K562 (cell line): ENCODE data around the gene IL12RB2. TPM values are rescaled to one million over a fixed set of nuclear protein-coding genes. Genes with fewer than 3 reads are reported as not detected.

Source experiments
- ATAC-seq: fragments of 200-7000 bp; cut with Tn5 transposase; 3 replicates; pipeline ENCODE4 v1.9.1; 2020; ENCODE audit warnings: moderate library complexity
- BruUV-seq: library from RNA; stranded (reverse); fragments of 400-500 nt; replicated peaks from 2 replicates; lab custom pipeline; 2021; lab: Mats Ljungman, UMichigan
- CTCF ChIA-PET: fragments of 300-600 bp; formaldehyde crosslinking; extraction: SDS; loops from one replicate; lab custom pipeline; 2021; ENCODE audit warnings: low intra/inter-chr PET ratio; lab: Yijun Ruan, JAX
- POLR2A ChIA-PET: fragments of 300-600, 350-650 bp; sonication (Branson Sonifier 250); formaldehyde crosslinking; extraction: SDS; loops from one replicate; lab custom pipeline; 2021; ENCODE audit warnings: antibody characterized with exemption, inconsistent platforms; lab: Yijun Ruan, JAX
- DNase-seq, 4 experiments: peaks; one replicate each; pipeline versions ENCODE4 v3.0.0 to v3.0.0-alpha.2; 2011 to 2018; ENCODE audit warnings: low spot score in 3 of 4, mixed read lengths in 3 of 4; ENCODE audit errors: extremely low read depth in 1 of 4
- FAIRE-seq: peaks from 2 replicates; lab custom pipeline; 2011; peaks lifted over from hg19 to GRCh38; lab: Jason Lieb, UNC
- H2AFZ ChIP-seq: 2 replicates; pipeline ENCODE4 v1.6.0; 2011; ENCODE audit warnings: low read depth, low read length, control low read depth, inconsistent platforms
- H3K27ac ChIP-seq: fragments of 200-600 bp; 3 replicates; pipeline ENCODE4 v1.8.0; 2011; ENCODE audit warnings: low read depth, mild to moderate bottlenecking, control low read depth, inconsistent platforms, low read length, moderate library complexity, mixed read lengths; ENCODE audit errors: extremely low read depth
- H3K27me3 ChIP-seq, 2 experiments: fragments of 300-600 bp in 1 of 2; 2 replicates in 1 of 2; 3 replicates in 1 of 2; pipeline versions ENCODE4 v1.6.0 to v1.8.0; 2011; ENCODE audit warnings: inconsistent platforms in 2 of 2, low read length in 2 of 2, mild to moderate bottlenecking in 1 of 2, mixed read lengths in 1 of 2, moderate library complexity in 1 of 2; ENCODE audit not compliant: control insufficient read depth in 2 of 2, insufficient read depth in 2 of 2
- H3K36me3 ChIP-seq: fragments of 300-600 bp; 3 replicates; pipeline ENCODE4 v1.8.0; 2011; ENCODE audit warnings: mild to moderate bottlenecking, low read length, inconsistent platforms; ENCODE audit not compliant: control insufficient read depth, insufficient read depth
- H3K4me1 ChIP-seq, 2 experiments: fragments of 200-600 bp in 1 of 2; replicated peaks in 1 of 2; 2 replicates in 1 of 2; 3 replicates in 1 of 2; pipeline versions ENCODE4 v1.5.1 to v1.8.0; 2011; ENCODE audit warnings: inconsistent platforms in 2 of 2, low read length in 2 of 2, mild to moderate bottlenecking in 1 of 2, mixed read lengths in 1 of 2, moderate library complexity in 1 of 2; ENCODE audit not compliant: control insufficient read depth in 2 of 2, insufficient read depth in 2 of 2
- H3K4me2 ChIP-seq: 2 replicates; pipeline ENCODE4 v1.6.1; 2011; ENCODE audit warnings: low read length, control low read depth, inconsistent platforms, mixed read lengths; ENCODE audit not compliant: insufficient read depth
- H3K4me3 ChIP-seq: fragments of 200-600 bp; sonication (generic), shearing (Covaris generic); 2 replicates; pipeline ENCODE4 v1.5.1; 2016; ENCODE audit warnings: control low read depth, inconsistent platforms
- H3K79me2 ChIP-seq: fragments of 200-600 bp; 3 replicates; pipeline ENCODE4 v1.8.0; 2011; ENCODE audit warnings: low read length, inconsistent platforms; ENCODE audit not compliant: control insufficient read depth, insufficient read depth
- H3K9ac ChIP-seq, 2 experiments: 2 replicates each; pipeline versions ENCODE4 v1.6.0 to v1.6.1; 2011; ENCODE audit warnings: low read depth in 2 of 2, low read length in 2 of 2, control low read depth in 1 of 2, inconsistent platforms in 1 of 2, mild to moderate bottlenecking in 1 of 2, mixed read lengths in 1 of 2; ENCODE audit not compliant: insufficient read depth in 1 of 2
- H3K9me1 ChIP-seq: one replicate; pipeline ENCODE4 v1.6.0; 2011; ENCODE audit warnings: inconsistent platforms, mild to moderate bottlenecking, low read length, moderate library complexity; ENCODE audit not compliant: control insufficient read depth, insufficient read depth
- H3K9me3 ChIP-seq: replicated peaks from 2 replicates; pipeline ENCODE4 v1.5.1; 2011; ENCODE audit warnings: low read depth, low read length, inconsistent platforms; ENCODE audit not compliant: control insufficient read depth, insufficient read depth
- H4K20me1 ChIP-seq: replicated peaks from 2 replicates; pipeline ENCODE4 v1.6.1; 2011; ENCODE audit warnings: low read length, inconsistent platforms, mixed read lengths; ENCODE audit not compliant: control insufficient read depth, insufficient read depth
- ARID3A ChIP-seq: IDR thresholded peaks from 2 replicates; pipeline ENCODE4 v1.6.1; 2012; ENCODE audit warnings: low read depth, low read length, improper control_type of control experiment, borderline replicate concordance
- ATF3 ChIP-seq, 2 experiments: fragments of 450-650 bp in 1 of 2; sonication (generic) in 1 of 2; formaldehyde crosslinking in 1 of 2; IDR thresholded peaks in 1 of 2; conservative IDR thresholded peaks in 1 of 2; 2 replicates each; pipeline versions ENCODE4 v1.6.1 to v1.8.1; 2016 to 2023; ENCODE audit warnings: mild to moderate bottlenecking in 2 of 2, moderate library complexity in 2 of 2, inconsistent platforms in 1 of 2, missing genetic modification reagents in 1 of 2
- CTBP1 ChIP-seq: fragments of 450-650 bp; IDR thresholded peaks from 2 replicates; pipeline ENCODE4 v1.6.1; 2016; ENCODE audit warnings: borderline replicate concordance
- DACH1 ChIP-seq: fragments of 450-650 bp; IDR thresholded peaks from 2 replicates; pipeline ENCODE4 v1.6.1; 2018; ENCODE audit not compliant: partially characterized antibody
- DDX20 ChIP-seq: fragments of 450-650 bp; IDR thresholded peaks from 2 replicates; pipeline ENCODE4 v1.6.1; 2016; ENCODE audit warnings: missing genetic modification characterization, low read depth, mild to moderate bottlenecking, missing compliant biosample characterization, moderate library complexity
- ILF3 ChIP-seq: fragments of 450-650 bp; IDR thresholded peaks from 2 replicates; pipeline ENCODE4 v1.6.1; 2018; ENCODE audit warnings: antibody characterized with exemption, mild to moderate bottlenecking, moderate library complexity, borderline replicate concordance
- IRF2 ChIP-seq: sonication (generic); formaldehyde crosslinking; IDR thresholded peaks from 2 replicates; pipeline ENCODE4 v1.8.1; 2022; ENCODE audit warnings: mild to moderate bottlenecking, missing genetic modification reagents
- JUND ChIP-seq, 2 experiments: IDR thresholded peaks; 2 replicates in 1 of 2; 3 replicates in 1 of 2; pipeline ENCODE4 v1.6.1; 2011; ENCODE audit warnings: borderline replicate concordance in 2 of 2, low read depth in 2 of 2, low read length in 2 of 2, improper control_type of control experiment in 1 of 2, missing biosample characterization in 1 of 2, missing genetic modification characterization in 1 of 2, missing genetic modification reagents in 1 of 2
- LARP7 ChIP-seq: fragments of 450-650 bp; IDR thresholded peaks from 2 replicates; pipeline ENCODE4 v1.6.1; 2016
- NUFIP1 ChIP-seq: fragments of 450-650 bp; IDR thresholded peaks from 2 replicates; pipeline ENCODE4 v1.6.1; 2018; ENCODE audit not compliant: partially characterized antibody
- SNIP1 ChIP-seq: fragments of 450-650 bp; IDR thresholded peaks from 2 replicates; pipeline ENCODE4 v1.7.1; 2017; ENCODE audit warnings: low read depth, mild to moderate bottlenecking
- WGBS: fragments of 100-300 bp; shearing (Covaris generic); methylation state at CpG from one replicate; pipeline ENCODE4 v1.1.6; 2016; ENCODE audit warnings: low coverage, mixed read lengths; ENCODE audit not compliant: insufficient coverage; ENCODE audit errors: missing lambda C conversion rate; 5-methylcytosine and 5-hydroxymethylcytosine counted together
- in situ Hi-C: fragments of 300-500 bp; cut with MboI; formaldehyde crosslinking; loops from 4 replicates; pipeline ENCODE4 v1.15.0; 2018; ENCODE audit warnings: inconsistent platforms, mixed read lengths
- intact Hi-C: fragments of 100-400 bp; cut with micrococcal nuclease; formaldehyde crosslinking; loops from 2 replicates; pipeline ENCODE4 v1.14.2; 2022
- polyA plus RNA-seq, 8 experiments: library from polyadenylated mRNA; depleted of rRNA in 4 of 8; stranded (reverse) in 5 of 8; unstranded in 3 of 8; fragments of >200 nt; fragmentation: Nextera tagmentation in 2 of 8; fragmentation: Illumina TruSeq in 1 of 8; extraction: Ambion mirVana in 2 of 8; extraction: Trizol in 1 of 8; gene quantifications; 2 replicates each; pipeline versions ENCODE4 v1.2.1 to v1.2.3, GENCODE V29; 2011 to 2014; ENCODE audit warnings: inconsistent platforms in 1 of 8, missing spikeins in 1 of 8
- total RNA-seq, 7 experiments: library from RNA; depleted of rRNA in 6 of 7; stranded (reverse); fragments of >200 nt in 6 of 7; fragmentation: Illumina TruSeq in 2 of 7; extraction: Trizol in 2 of 7; gene quantifications; 2 replicates each; pipeline versions ENCODE4 v1.2.1 to v1.2.3, GENCODE V29; 2011 to 2021; ENCODE audit warnings: low replicate concordance in 1 of 7

The IL12RB2 gene
- total and polyA plus RNA-seq, 9 of the 15 experiments (the other 6 are each of a cell fraction or from before 2014, with no cell fraction given), result 0.39 to 3.3 (median 1.9) TPM

GRCh38 chr1:67336157-67336556 is 28.5 kb downstream of the IL12RB2 start:
- in situ Hi-C loops (no loop called here), intact Hi-C loops (no loop called here)
- Histone ChIP-seq H2AFZ (no peak overlapping the region), H3K27ac (no peak overlapping the region), H3K9ac (no peak overlapping the region), H3K9me1 (no peaks in the 10 kb centered on the region), H3K79me2 (no peaks in the 10 kb centered on the region), H3K9me3 (no peaks in the 10 kb centered on the region), H4K20me1 (no peaks in the 10 kb centered on the region), H3K4me2 (no peak overlapping the region), H3K27me3 (no peaks in the 10 kb centered on the region), H3K4me1 (peaks cover 0 to 5% of the 10 kb centered on the region in 2 experiments; a peak in 2 of 5 replicates), H3K36me3 (no peaks in the 10 kb centered on the region), H3K4me3 (no peak overlapping the region)
- ATAC-seq (no peak), FAIRE-seq (no peak), DNase-seq (no peak)
- 50% methylated on average over 5 of the region's 5 CpGs for WGBS
- ChIA-PET POLR2A (interaction anchor here (0.6 kb wide), 1 partner anchor 33 kb away, joined by 3 read pairs; no protein-coding TSS in a partner anchor), CTCF (no interaction called here)
- BruUV-seq, result no TSS peak
- TF ChIP-seq ARID3A, result no peak
- TF ChIP-seq CTBP1, result no peak
- no peak for TF ChIP-seq JUND (IDR thresholded peaks at IDR 0.05; ENCODE audit: borderline replicate concordance, low read depth, low read length)
- no peak for TF ChIP-seq JUND (tag; IDR thresholded peaks at IDR 0.05; ENCODE audit: borderline replicate concordance, low read depth, low read length)
- TF ChIP-seq DDX20 (tag), result no peak
- TF ChIP-seq LARP7, result no peak
- TF ChIP-seq ATF3 (IDR thresholded peaks at IDR 0.05), result no peak
- TF ChIP-seq ATF3 (CRISPR knock-in tag; conservative IDR thresholded peaks at IDR 0.05), result no peak
- TF ChIP-seq DACH1, result no peak
- no peak for TF ChIP-seq ILF3
- no peak for TF ChIP-seq SNIP1
- TF ChIP-seq NUFIP1, result no peak
- TF ChIP-seq IRF2 (CRISPR knock-in tag), result no peak
